Daoy (cell line): ENCODE results near the gene ZBTB7A. TPM values are rescaled to one million over a fixed set of nuclear protein-coding genes. Genes with fewer than 3 reads are reported as not detected.

ENCODE experiments used
- DNase-seq: peaks from one replicate; pipeline ENCODE4 v3.0.0-alpha.2; 2015; ENCODE audit warnings: low read depth
- total RNA-seq: library from RNA; depleted of rRNA; stranded (reverse); fragments of >200 nt; shearing (Covaris generic); gene quantifications from 2 replicates; pipeline ENCODE4 v1.2.3, GENCODE V29; 2014; rRNA removed

The ZBTB7A gene
- 7.9 and 14.8 TPM in 2 replicates for total RNA-seq

GRCh38 chr19:4066682-4067395 lies at the start of gene ZBTB7A:
Gene ZBTB7A (minus strand): TSS chr19:4066899. CDS start chr19:4055232, 11,667 bp downstream.
- DNase-seq, result peak; percentile 85

GRCh38 chr19:4115818-4116385 lies 49.2 kb upstream of the ZBTB7A start:
- DNase-seq, result no peak

GRCh38 chr19:4115050-4115817 lies 48.5 kb upstream of the ZBTB7A start:
- DNase-seq, result no peak

- no peak for DNase-seq
These were observed 47.5 kb upstream of the ZBTB7A start for GRCh38 chr19:4114181-4114580.

- no peak for DNase-seq
These were observed 46.8 kb upstream of the ZBTB7A start for GRCh38 chr19:4113398-4114088.

GRCh38 chr19:4112367-4112766 lies 45.7 kb upstream of the ZBTB7A start:
- DNase-seq, result no peak

- DNase-seq, result no peak
These were observed 42.9 kb upstream of the ZBTB7A start for GRCh38 chr19:4109626-4109945.

- DNase-seq, result no peak
These were observed 42.3 kb upstream of the ZBTB7A start for GRCh38 chr19:4108767-4109625.

GRCh38 chr19:4103080-4103433 lies 36.4 kb upstream of the ZBTB7A start:
- DNase-seq, result no peak

GRCh38 chr19:4102339-4103079 lies 35.8 kb upstream of the ZBTB7A start:
- DNase-seq, result no peak

GRCh38 chr19:4101496-4101770 lies 34.7 kb upstream of the ZBTB7A start:
- DNase-seq, result no peak

GRCh38 chr19:4100647-4101495 lies 34.2 kb upstream of the ZBTB7A start:
- DNase-seq, result no peak

GRCh38 chr19:4099041-4099764 lies 32.5 kb upstream of the ZBTB7A start:
- DNase-seq, result no peak

- DNase-seq, result no peak
These were observed 31.8 kb upstream of the ZBTB7A start for GRCh38 chr19:4098493-4098892.

- DNase-seq, result no peak
These were observed 30.8 kb upstream of the ZBTB7A start for GRCh38 chr19:4097501-4097900.

- DNase-seq, result no peak
These were observed 29.6 kb upstream of the ZBTB7A start for GRCh38 chr19:4096049-4096892.

GRCh38 chr19:4095488-4095844 lies 28.8 kb upstream of the ZBTB7A start:
- no peak for DNase-seq

GRCh38 chr19:4094761-4095487 lies 28.2 kb upstream of the ZBTB7A start:
- no peak for DNase-seq
